Erythroblast (primary cell): ENCODE results near the gene KRT74.

ENCODE experiments used
- GATA1 ChIP-seq: IDR thresholded peaks from 2 replicates; pipeline ENCODE4 v1.6.1; 2011; ENCODE audit warnings: low read depth, mild to moderate bottlenecking, control low read depth, low read length, moderate library complexity
- POLR2A ChIP-seq: IDR thresholded peaks from 2 replicates; pipeline ENCODE4 v1.6.1; 2011; ENCODE audit warnings: mild to moderate bottlenecking, low read length

GRCh38 chr12:52552681-52553195 is 20.9 kb downstream of the KRT74 start, which contains the start of gene KRT71:
- TF ChIP-seq POLR2A (no peak), GATA1 (no peak)
